Smooth muscle cell (in vitro differentiated cells): ENCODE measurements around the gene BRD1. TPM values are rescaled to one million over a fixed set of nuclear protein-coding genes. Genes with fewer than 3 reads are reported as not detected.

ENCODE experiments used
- DNase-seq: peaks from one replicate; lab custom pipeline; 2025; ENCODE audit not compliant: unreplicated experiment; lab: John Stamatoyannopoulos, UW
- H2AFZ ChIP-seq: fragments of 200-600 bp; sonication (generic); 2 replicates; pipeline ENCODE4 v1.6.0; 2016; ENCODE audit warnings: antibody characterized with exemption, low read depth, mild to moderate bottlenecking
- H3F3A ChIP-seq: fragments of 200-600 bp; sonication (generic); 2 replicates; pipeline ENCODE4 v1.6.0; 2017; ENCODE audit warnings: antibody characterized with exemption, low read depth
- H3K27ac ChIP-seq: fragments of 200-600 bp; sonication (generic); 2 replicates; pipeline ENCODE4 v1.5.1; 2016; ENCODE audit warnings: low read depth, mild to moderate bottlenecking
- H3K27me3 ChIP-seq: fragments of 200-600 bp; sonication (generic); 2 replicates; pipeline ENCODE4 v1.6.1; 2016; ENCODE audit warnings: low read depth, mild to moderate bottlenecking
- H3K36me3 ChIP-seq: fragments of 200-600 bp; sonication (generic); 2 replicates; pipeline ENCODE4 v1.5.1; 2016; ENCODE audit warnings: low read depth
- H3K4me1 ChIP-seq: fragments of 200-600 bp; sonication (generic); 2 replicates; pipeline ENCODE4 v1.5.1; 2016; ENCODE audit warnings: low read depth
- H3K4me2 ChIP-seq: fragments of 200-600 bp; sonication (generic); 2 replicates; pipeline ENCODE4 v1.6.0; 2016; ENCODE audit warnings: mild to moderate bottlenecking
- H3K4me3 ChIP-seq: fragments of 200-600 bp; sonication (generic); 2 replicates; pipeline ENCODE4 v1.5.1; 2016; ENCODE audit warnings: mild to moderate bottlenecking
- H3K79me2 ChIP-seq: fragments of 200-600 bp; sonication (generic); 2 replicates; pipeline ENCODE4 v1.6.0; 2016; ENCODE audit warnings: low read depth, mild to moderate bottlenecking
- H3K9ac ChIP-seq: fragments of 200-600 bp; sonication (generic); 2 replicates; pipeline ENCODE4 v1.6.0; 2016; ENCODE audit warnings: low read depth
- H3K9me3 ChIP-seq: fragments of 200-600 bp; sonication (generic); replicated peaks from 2 replicates; pipeline ENCODE4 v1.5.1; 2016; ENCODE audit warnings: low read depth
- H4K20me1 ChIP-seq: fragments of 200-600 bp; sonication (generic); 2 replicates; pipeline ENCODE4 v1.6.0; 2016; ENCODE audit warnings: low read depth
- WGBS: methylation state at CpG from one replicate; pipeline ENCODE4 v1.1.7; 2016; ENCODE audit warnings: low lambda C conversion rate; 5-methylcytosine and 5-hydroxymethylcytosine counted together
- polyA plus RNA-seq: library from polyadenylated mRNA; unstranded; fragments of >200 nt; fragmentation: Nextera tagmentation; extraction: Ambion mirVana; gene quantifications from 2 replicates; pipeline ENCODE4 v1.2.1, GENCODE V29; 2016
- total RNA-seq: library from RNA; depleted of rRNA; stranded (reverse); fragments of >200 nt; gene quantifications from 2 replicates; pipeline ENCODE4 v1.2.3, GENCODE V29; 2014
- TF ChIP-seq, protein P1 (sequence below): fragments of 200-600 bp; sonication (generic); IDR thresholded peaks from 2 replicates; pipeline ENCODE4 v1.5.1; 2017; ENCODE audit warnings: borderline replicate concordance, mild to moderate bottlenecking, antibody characterized with exemption; ENCODE audit not compliant: insufficient read depth, poor library complexity, severe bottlenecking

The BRD1 gene
- total and polyA plus RNA-seq, 2 experiments from 2014 or later: 15.0 to 20.5 TPM

DNA sequence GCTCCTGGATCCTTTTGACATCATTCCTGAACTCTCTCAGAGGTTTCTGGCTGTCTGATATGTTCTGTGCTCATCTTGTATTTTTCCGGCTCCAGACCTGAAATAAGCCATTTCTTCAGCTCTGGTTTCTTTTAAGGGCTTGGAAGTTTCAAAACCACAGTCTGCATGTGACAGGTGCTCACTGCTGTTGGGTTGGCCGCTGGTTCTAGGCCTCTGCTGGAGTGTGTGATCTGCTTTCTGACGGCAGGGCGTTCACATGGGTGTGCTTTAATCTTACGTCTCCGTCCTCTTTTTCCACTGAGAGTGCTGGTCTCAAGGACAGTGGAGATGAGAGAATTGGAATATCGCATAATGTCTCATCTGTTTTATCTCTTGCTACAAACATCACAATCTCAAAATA lies 36.3 kb upstream of the BRD1 start:
- H4K20me1 ChIP-seq: peaks cover 75% of the 10 kb centered on the region
- H3K36me3 ChIP-seq: peaks cover 15% of the 10 kb centered on the region
- 83% methylated on average over 7 of the region's 7 CpGs for WGBS

DNA sequence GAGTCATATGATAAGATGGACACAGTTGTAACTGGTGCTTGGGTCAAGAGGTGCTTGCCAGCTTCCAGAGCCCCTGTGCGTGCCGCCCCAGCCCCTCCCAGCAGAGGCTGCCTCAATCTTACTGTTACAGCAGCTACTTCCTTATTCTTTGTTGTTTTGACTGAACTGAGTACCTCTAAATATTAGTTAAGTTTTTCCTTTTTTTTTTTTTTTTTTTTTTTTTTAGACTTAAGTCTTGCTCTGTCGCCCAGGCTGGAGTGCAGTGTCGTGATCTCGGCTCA lies 34.8 kb upstream of the BRD1 start:
- H3K9ac ChIP-seq: no peak overlapping the region
- TF ChIP-seq, protein P1, sequence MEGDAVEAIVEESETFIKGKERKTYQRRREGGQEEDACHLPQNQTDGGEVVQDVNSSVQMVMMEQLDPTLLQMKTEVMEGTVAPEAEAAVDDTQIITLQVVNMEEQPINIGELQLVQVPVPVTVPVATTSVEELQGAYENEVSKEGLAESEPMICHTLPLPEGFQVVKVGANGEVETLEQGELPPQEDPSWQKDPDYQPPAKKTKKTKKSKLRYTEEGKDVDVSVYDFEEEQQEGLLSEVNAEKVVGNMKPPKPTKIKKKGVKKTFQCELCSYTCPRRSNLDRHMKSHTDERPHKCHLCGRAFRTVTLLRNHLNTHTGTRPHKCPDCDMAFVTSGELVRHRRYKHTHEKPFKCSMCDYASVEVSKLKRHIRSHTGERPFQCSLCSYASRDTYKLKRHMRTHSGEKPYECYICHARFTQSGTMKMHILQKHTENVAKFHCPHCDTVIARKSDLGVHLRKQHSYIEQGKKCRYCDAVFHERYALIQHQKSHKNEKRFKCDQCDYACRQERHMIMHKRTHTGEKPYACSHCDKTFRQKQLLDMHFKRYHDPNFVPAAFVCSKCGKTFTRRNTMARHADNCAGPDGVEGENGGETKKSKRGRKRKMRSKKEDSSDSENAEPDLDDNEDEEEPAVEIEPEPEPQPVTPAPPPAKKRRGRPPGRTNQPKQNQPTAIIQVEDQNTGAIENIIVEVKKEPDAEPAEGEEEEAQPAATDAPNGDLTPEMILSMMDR: no peak
- no peak overlapping the region for H3K4me2 ChIP-seq
- H3K36me3 ChIP-seq: peaks cover 15% of the 10 kb centered on the region
- H3K4me1 ChIP-seq: no peaks in the 10 kb centered on the region
- WGBS: 90% methylated on average over 5 of the region's 5 CpGs
- peaks cover 86% of the 10 kb centered on the region for H4K20me1 ChIP-seq
- H3K27ac ChIP-seq: no peak overlapping the region
- H3F3A ChIP-seq: peaks cover 5% of the 10 kb centered on the region
- no peak overlapping the region for H3K4me3 ChIP-seq
- no peak overlapping the region for H2AFZ ChIP-seq
- H3K9me3 ChIP-seq: peaks cover 10% of the 10 kb centered on the region
- no peak for DNase-seq
- H3K79me2 ChIP-seq: peaks cover 97% of the 10 kb centered on the region
- no peaks in the 10 kb centered on the region for H3K27me3 ChIP-seq

More for the DNA sequence above, 36.3 kb upstream of the BRD1 start:
- Histone ChIP-seq H3K9me3 (peaks cover 10% of the 10 kb centered on the region), H3F3A (peaks cover 5% of the 10 kb centered on the region), H3K27ac (no peak overlapping the region), H3K4me3 (no peak overlapping the region), H3K79me2 (peaks cover 97% of the 10 kb centered on the region), H3K4me1 (no peaks in the 10 kb centered on the region), H3K9ac (no peak overlapping the region), H3K4me2 (no peak overlapping the region), H3K27me3 (no peaks in the 10 kb centered on the region), H2AFZ (no peak overlapping the region)
- TF ChIP-seq, protein P1: no peak
- no peak for DNase-seq

DNA sequence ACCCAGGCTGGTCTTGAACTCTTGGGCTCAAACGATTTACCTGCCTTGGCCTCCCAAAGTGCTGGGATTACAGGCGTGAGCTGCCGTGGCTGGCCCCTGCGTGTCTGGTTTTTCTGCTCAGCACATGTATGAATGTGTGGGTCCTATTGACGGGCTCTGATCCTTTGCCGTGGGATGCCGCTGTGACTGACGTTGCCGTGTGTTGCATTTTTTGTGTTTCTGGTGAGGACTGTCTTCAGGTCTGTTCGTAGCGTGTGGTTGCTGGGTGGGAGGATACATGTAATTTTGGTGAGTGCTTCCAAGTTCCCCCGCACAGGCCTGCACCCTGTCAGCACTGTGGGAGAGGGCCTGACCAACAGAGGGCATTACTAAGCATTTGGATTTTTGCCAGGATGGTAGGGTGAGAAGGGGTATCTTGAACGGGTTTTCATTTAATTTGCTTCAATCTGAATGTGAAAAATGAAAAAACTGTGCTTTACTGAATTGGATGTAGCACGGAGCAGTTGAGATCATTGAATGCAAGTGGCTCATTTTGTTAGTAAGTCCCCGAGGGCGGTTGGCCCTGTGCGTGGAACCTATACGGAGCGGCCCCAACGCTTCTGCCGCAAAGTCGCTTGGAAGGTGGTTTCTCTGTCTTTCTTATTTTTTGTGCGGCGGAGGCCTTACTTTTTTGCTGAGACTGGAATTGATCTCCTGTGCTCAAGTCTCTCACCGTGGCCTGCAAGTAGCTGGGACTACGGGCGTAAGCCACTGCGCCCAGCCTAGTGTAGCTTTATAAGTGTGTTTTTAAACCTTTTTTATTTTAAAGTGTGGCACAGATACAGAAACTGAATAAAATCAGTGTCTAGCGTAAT lies 34.2 kb upstream of the BRD1 start:
- no peaks in the 10 kb centered on the region for H3K27me3 ChIP-seq
- no peak overlapping the region for H3K4me2 ChIP-seq
- H3F3A ChIP-seq: peaks cover 5% of the 10 kb centered on the region
- peaks cover 10% of the 10 kb centered on the region for H3K9me3 ChIP-seq
- H3K27ac ChIP-seq: no peak overlapping the region
- no peak overlapping the region for H2AFZ ChIP-seq
- no peak for DNase-seq
- H3K79me2 ChIP-seq: peaks cover 97% of the 10 kb centered on the region
- peaks cover 86% of the 10 kb centered on the region for H4K20me1 ChIP-seq
- H3K36me3 ChIP-seq: peaks cover 12% of the 10 kb centered on the region
- TF ChIP-seq, protein P1: no peak
- H3K4me1 ChIP-seq: no peaks in the 10 kb centered on the region
- no peak overlapping the region for H3K9ac ChIP-seq
- H3K4me3 ChIP-seq: no peak overlapping the region
- WGBS: 94% methylated on average over 29 of the region's 29 CpGs

DNA sequence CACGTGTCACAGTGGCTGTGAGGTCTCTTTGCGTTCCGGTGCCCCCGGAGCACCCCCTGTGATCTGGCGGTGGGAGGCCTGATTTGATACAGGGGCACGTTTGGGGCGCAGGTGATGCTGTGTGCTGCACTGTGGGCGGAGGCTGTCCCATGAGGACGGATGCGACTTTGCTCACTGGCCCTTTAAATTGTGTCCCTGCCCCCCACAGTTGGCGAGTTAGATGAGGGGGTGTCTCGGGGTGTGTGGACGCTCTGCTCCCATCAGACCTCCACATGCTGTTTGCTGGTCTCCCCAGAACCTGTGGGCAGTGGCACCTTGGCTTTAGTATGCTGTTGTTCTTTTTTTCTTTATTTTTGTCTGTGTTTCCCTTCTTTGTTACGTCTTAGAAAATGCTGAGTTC lies 31.2 kb upstream of the BRD1 start:
- Histone ChIP-seq H3K9me3 (no peaks in the 10 kb centered on the region), H2AFZ (no peak overlapping the region), H3K27ac (no peak overlapping the region), H3K4me1 (peaks cover 17% of the 10 kb centered on the region), H3K9ac (no peak overlapping the region), H4K20me1 (peaks cover 97% of the 10 kb centered on the region), H3F3A (peaks cover 5% of the 10 kb centered on the region), H3K4me2 (no peak overlapping the region), H3K79me2 (peaks cover 96% of the 10 kb centered on the region), H3K4me3 (no peak overlapping the region), H3K36me3 (no peaks in the 10 kb centered on the region), H3K27me3 (no peaks in the 10 kb centered on the region)
- DNase-seq: no peak
- WGBS: 89% methylated on average over 14 of the region's 14 CpGs
- TF ChIP-seq, protein P1: no peak
